AG04450 (cell line): ENCODE results near the gene PUS7. TPM values are rescaled to one million over a fixed set of nuclear protein-coding genes. Genes with fewer than 3 reads are reported as not detected.
A peak's percentile ranks its signal among the peaks of the same experiment; 100 is the strongest.

Experiments used
- CTCF ChIA-PET: fragments of 300-600, 350-600 bp; formaldehyde crosslinking; extraction: SDS; loops from one replicate; lab custom pipeline; 2022; ENCODE audit warnings: antibody characterized with exemption, inconsistent platforms; lab: Charles Lee
- POLR2A ChIA-PET: fragments of 350-600 bp; formaldehyde crosslinking; extraction: SDS; loops from one replicate; lab custom pipeline; 2021; ENCODE audit warnings: antibody characterized with exemption, inconsistent platforms; lab: Yijun Ruan, JAX
- DNase-seq: peaks from one replicate; pipeline ENCODE4 v3.0.0-alpha.2; 2011; ENCODE audit warnings: low read depth, low spot score
- H3K27ac ChIP-seq: one replicate; pipeline ENCODE4 v1.5.1; 2012; ENCODE audit warnings: low read depth, low read length, control low read depth
- H3K27me3 ChIP-seq: one replicate; pipeline ENCODE4 v1.6.0; 2012; ENCODE audit warnings: low read length; ENCODE audit not compliant: control insufficient read depth, insufficient read depth
- H3K4me3 ChIP-seq: 2 replicates; pipeline ENCODE4 v1.5.1; 2011; ENCODE audit warnings: mild to moderate bottlenecking, low read depth, low read length, control low read depth
- H3K9me3 ChIP-seq: 2 replicates; pipeline ENCODE4 v1.5.1; 2012; ENCODE audit warnings: low read length; ENCODE audit not compliant: control insufficient read depth, insufficient read depth
- CTCF ChIP-seq: IDR thresholded peaks from 2 replicates; pipeline ENCODE4 v1.5.1; 2011; ENCODE audit warnings: low read depth, low read length, control low read depth, inconsistent platforms
- polyA minus RNA-seq: library from RNA; depleted of rRNA, polyadenylated mRNA; stranded (reverse); fragments of >200 nt; gene quantifications from 2 replicates; pipeline ENCODE4 v1.2.3, GENCODE V29; 2011; rRNA and poly(A)+ RNA removed
- polyA plus RNA-seq: library from polyadenylated mRNA; depleted of rRNA; stranded (reverse); fragments of >200 nt; gene quantifications from 2 replicates; pipeline ENCODE4 v1.2.3, GENCODE V29; 2011; rRNA removed

PUS7 gene
- polyA plus RNA-seq (9.0 and 13.8 TPM in 2 replicates), polyA minus RNA-seq (4.0 and 8.0 TPM in 2 replicates)

GRCh38 chr7:105521717-105522463 lies at the start of gene PUS7:
PUS7 (minus strand) TSS chr7:105522271; CDS start chr7:105508512, 13,759 bp downstream.
- ChIA-PET CTCF (interaction anchor here (2.5 kb wide), 1 partner anchor 10 kb away, joined by 13 read pairs; the partner anchor contains the start of gene RINT1), POLR2A (interaction anchor here (1.2 to 1.4 kb wide), 2 partner anchors 10 kb away, joined by 3 to 6 read pairs; partner anchors contain the start of gene RINT1)
- H3K27ac ChIP-seq = peak within 1 kb of the TSS; percentile 81
- no peaks in the 10 kb centered on the region; the same call in 1 of the 2 replicates for H3K9me3 ChIP-seq
- peak; percentile 55 for DNase-seq
- no peak for TF ChIP-seq CTCF
- peak within 1 kb of the TSS; percentile 93 for H3K4me3 ChIP-seq
- H3K27me3 ChIP-seq = no peaks in the 10 kb centered on the region

GRCh38 chr7:105567821-105568220 lies 45.8 kb upstream of the PUS7 start:
- Histone ChIP-seq H3K4me3 (no peak overlapping the region), H3K27ac (no peak overlapping the region), H3K27me3 (no peaks in the 10 kb centered on the region), H3K9me3 (no peaks in the 10 kb centered on the region; the same call in 1 of the 2 replicates)
- ChIA-PET POLR2A (no interaction called here), CTCF (interaction anchor here (0.5 kb wide), 1 partner anchor 14 kb away, joined by 4 read pairs; no protein-coding TSS in a partner anchor)
- no peak for TF ChIP-seq CTCF
- no peak for DNase-seq

GRCh38 chr7:105567024-105567423 lies 45.0 kb upstream of the PUS7 start:
- TF ChIP-seq CTCF = no peak
- Histone ChIP-seq H3K27me3 (no peaks in the 10 kb centered on the region), H3K27ac (no peak overlapping the region), H3K4me3 (no peak overlapping the region), H3K9me3 (no peaks in the 10 kb centered on the region; the same call in 1 of the 2 replicates)
- DNase-seq = no peak
- POLR2A ChIA-PET = no interaction called here
- CTCF ChIA-PET = interaction anchor here (2.6 kb wide), 1 partner anchor 35 kb away, joined by 13 read pairs; the partner anchor contains the start of gene RINT1

- POLR2A ChIA-PET = no interaction called here
These were observed 43.1 kb upstream of the PUS7 start for GRCh38 chr7:105565190-105565589.

More at GRCh38 chr7:105565190-105565589, 43.1 kb upstream of the PUS7 start:
- CTCF ChIA-PET = interaction anchor here (1.1 to 2.6 kb wide), 3 partner anchors 12 to 33 kb away, joined by 3 to 13 read pairs (median 3); partner anchors contain the start of gene RINT1
- Histone ChIP-seq H3K27me3 (no peaks in the 10 kb centered on the region), H3K4me3 (no peak overlapping the region), H3K9me3 (no peaks in the 10 kb centered on the region), H3K27ac (no peak overlapping the region)
- no peak for TF ChIP-seq CTCF
- no peak for DNase-seq
